Type B pancreatic cell (in vitro differentiated cells): ENCODE results near the gene S100A3. TPM values are rescaled to one million over a fixed set of nuclear protein-coding genes. Genes with fewer than 3 reads are reported as not detected.
"Not testable (repeated sequence)": the region's sequence is repeated elsewhere in the genome, so short reads cannot be mapped to it uniquely, and the experiment has no call there.

ENCODE experiments used
- DNase-seq: peaks from one replicate; pipeline ENCODE4 v3.0.0; 2021; ENCODE audit warnings: mixed read lengths; ENCODE audit not compliant: unreplicated experiment; ENCODE audit errors: extremely low spot score
- H3K27ac Mint-ChIP-seq: 2 replicates; pipeline ENCODE4 v1.8.0; 2021; ENCODE audit warnings: mild to moderate bottlenecking, mixed read lengths
- H3K27me3 Mint-ChIP-seq: 2 replicates; pipeline ENCODE4 v1.8.0; 2021; ENCODE audit warnings: mixed read lengths
- H3K36me3 Mint-ChIP-seq: 2 replicates; pipeline ENCODE4 v1.8.0; 2021; ENCODE audit warnings: mixed read lengths
- H3K4me1 Mint-ChIP-seq: one replicate; pipeline ENCODE4 v1.8.0; 2021; ENCODE audit warnings: mixed read lengths; ENCODE audit not compliant: unreplicated experiment
- H3K4me3 Mint-ChIP-seq: 2 replicates; pipeline ENCODE4 v1.8.0; 2021; ENCODE audit warnings: mild to moderate bottlenecking, mixed read lengths
- H3K9me3 Mint-ChIP-seq: 2 replicates; pipeline ENCODE4 v1.8.0; 2021; ENCODE audit warnings: mixed read lengths
- total RNA-seq: library from RNA; stranded (reverse); gene quantifications from 2 replicates; pipeline ENCODE4 v1.2.1, GENCODE V29; 2021; ENCODE audit warnings: low replicate concordance
- TF ChIP-seq, protein P1 (sequence below): fragments of 200-600 bp; sonication (generic); conservative IDR thresholded peaks from 2 replicates; pipeline ENCODE4 v1.5.0; 2021; ENCODE audit warnings: antibody characterized with exemption, mild to moderate bottlenecking

The S100A3 gene
- total RNA-seq, 1 donor from 2014 or later = 1.4 TPM

DNA sequence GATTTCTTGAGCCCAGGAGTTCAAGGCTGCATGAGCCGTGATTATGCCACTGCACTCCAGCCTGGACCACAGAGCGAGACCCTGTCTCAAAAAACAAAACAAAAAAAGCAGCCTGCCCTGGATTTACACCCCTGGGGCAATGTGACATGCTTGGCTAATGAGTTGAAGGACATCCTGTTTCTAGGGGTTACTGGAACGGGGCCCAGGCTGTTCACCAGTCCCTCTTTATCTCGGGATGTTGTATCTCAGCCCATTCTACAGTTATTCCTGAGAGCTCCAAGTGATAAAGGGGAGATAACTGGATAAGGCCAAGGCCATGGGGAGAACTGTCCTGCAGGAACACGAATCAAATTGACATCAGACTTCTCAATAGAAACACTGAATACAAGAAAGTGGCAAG lies 38.3 kb upstream of the S100A3 start:
- no peaks in the 10 kb centered on the region for H3K9me3 Mint-ChIP-seq

DNA sequence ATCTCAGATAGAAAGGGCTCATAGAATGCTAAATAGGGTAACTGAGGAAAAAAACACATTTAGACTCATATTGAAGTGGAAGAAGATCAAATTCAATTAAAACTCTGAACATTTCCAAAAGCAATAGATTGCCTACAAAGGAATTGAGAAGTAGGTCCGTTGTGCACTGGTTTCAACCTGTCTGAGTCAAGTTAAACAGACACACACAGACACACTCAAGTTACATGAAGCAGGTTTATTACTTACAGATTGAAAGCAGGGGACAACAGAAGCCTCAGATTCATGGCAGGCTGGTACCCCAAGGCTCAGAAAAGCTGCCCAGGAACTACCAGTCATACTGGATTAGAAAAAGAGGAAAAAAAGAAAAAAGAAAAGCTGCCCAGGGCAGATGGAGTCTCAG lies 37.3 kb upstream of the S100A3 start:
- Mint-ChIP-seq H3K9me3 (no peaks in the 10 kb centered on the region), H3K4me3 (no peak overlapping the region), H3K27me3 (no peaks in the 10 kb centered on the region), H3K4me1 (peaks cover 3% of the 10 kb centered on the region), H3K27ac (no peak overlapping the region), H3K36me3 (no peaks in the 10 kb centered on the region)
- TF ChIP-seq, protein P1, sequence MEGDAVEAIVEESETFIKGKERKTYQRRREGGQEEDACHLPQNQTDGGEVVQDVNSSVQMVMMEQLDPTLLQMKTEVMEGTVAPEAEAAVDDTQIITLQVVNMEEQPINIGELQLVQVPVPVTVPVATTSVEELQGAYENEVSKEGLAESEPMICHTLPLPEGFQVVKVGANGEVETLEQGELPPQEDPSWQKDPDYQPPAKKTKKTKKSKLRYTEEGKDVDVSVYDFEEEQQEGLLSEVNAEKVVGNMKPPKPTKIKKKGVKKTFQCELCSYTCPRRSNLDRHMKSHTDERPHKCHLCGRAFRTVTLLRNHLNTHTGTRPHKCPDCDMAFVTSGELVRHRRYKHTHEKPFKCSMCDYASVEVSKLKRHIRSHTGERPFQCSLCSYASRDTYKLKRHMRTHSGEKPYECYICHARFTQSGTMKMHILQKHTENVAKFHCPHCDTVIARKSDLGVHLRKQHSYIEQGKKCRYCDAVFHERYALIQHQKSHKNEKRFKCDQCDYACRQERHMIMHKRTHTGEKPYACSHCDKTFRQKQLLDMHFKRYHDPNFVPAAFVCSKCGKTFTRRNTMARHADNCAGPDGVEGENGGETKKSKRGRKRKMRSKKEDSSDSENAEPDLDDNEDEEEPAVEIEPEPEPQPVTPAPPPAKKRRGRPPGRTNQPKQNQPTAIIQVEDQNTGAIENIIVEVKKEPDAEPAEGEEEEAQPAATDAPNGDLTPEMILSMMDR = no peak
- DNase-seq = no peak

More for the DNA sequence above, 38.3 kb upstream of the S100A3 start:
- TF ChIP-seq, protein P1 = no peak
- peaks cover 3% of the 10 kb centered on the region for H3K4me1 Mint-ChIP-seq
- H3K4me3 Mint-ChIP-seq = no peak overlapping the region
- DNase-seq = no peak
- no peaks in the 10 kb centered on the region for H3K36me3 Mint-ChIP-seq
- H3K27ac Mint-ChIP-seq = no peak overlapping the region
- H3K27me3 Mint-ChIP-seq = no peaks in the 10 kb centered on the region

DNA sequence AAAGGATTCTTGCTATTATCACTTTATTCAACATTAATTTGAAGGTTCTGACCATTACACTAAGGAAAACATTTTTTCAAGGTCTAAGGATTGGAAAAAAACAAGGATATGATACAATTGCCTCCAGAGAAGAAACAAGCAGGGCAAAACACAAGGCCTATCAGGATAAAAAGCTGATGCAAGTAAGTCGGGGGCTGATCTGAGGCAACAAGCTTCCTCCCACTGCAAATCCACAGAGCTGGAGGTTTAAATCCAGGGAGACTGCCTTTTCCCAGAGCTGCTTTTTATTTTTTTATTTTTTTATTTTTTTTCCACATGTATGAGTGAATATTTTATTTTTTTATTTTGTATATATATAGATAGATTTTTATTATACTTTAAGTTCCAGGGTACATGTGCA lies 35.9 kb upstream of the S100A3 start:
- Mint-ChIP-seq H3K9me3 (no peaks in the 10 kb centered on the region), H3K36me3 (no peaks in the 10 kb centered on the region), H3K27me3 (no peaks in the 10 kb centered on the region), H3K27ac (no peak overlapping the region), H3K4me1 (peaks cover 3% of the 10 kb centered on the region), H3K4me3 (no peak overlapping the region)
- no peak for DNase-seq
- TF ChIP-seq, protein P1 = no peak

DNA sequence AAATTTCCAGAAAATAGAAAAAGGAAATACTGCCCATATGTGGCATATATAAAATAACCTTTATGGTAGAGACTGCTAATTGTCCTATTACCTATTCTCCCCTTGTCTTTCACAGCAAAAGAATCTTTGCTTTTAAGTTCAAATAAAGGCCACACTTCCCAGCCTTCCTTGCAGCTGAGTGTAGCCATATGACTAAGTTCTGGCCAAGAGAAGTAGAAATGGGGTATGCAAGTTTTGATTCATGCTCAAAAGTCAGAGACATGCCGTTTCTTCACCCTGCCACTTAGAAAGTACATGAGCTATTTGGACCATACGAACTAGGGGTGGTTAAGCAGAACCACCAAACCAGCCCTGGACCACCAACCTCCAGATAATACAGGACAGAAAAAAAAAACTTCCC lies 34.9 kb upstream of the S100A3 start:
- Mint-ChIP-seq H3K27me3 (no peaks in the 10 kb centered on the region), H3K36me3 (no peaks in the 10 kb centered on the region), H3K4me1 (peaks cover 3% of the 10 kb centered on the region), H3K27ac (no peak overlapping the region), H3K9me3 (no peaks in the 10 kb centered on the region), H3K4me3 (no peak overlapping the region)
- TF ChIP-seq, protein P1 = no peak
- DNase-seq = no peak

DNA sequence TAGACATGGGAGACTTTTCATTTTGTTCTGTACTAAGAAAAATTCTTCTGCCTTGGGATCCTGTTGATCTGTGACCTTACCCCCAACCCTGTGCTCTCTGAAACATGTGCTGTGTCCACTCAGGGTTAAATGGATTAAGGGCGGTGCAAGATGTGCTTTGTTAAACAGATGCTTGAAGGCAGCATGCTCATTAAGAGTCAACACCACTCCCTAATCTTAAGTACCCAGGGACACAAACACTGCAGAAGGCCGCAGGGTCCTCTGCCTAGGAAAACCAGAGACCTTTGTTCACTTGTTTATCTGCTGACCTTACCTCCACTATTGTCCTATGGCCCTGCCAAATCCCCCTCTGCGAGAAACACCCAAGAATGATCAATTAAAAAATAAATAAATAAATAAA lies 34.5 kb upstream of the S100A3 start:
- H3K9me3 Mint-ChIP-seq, H3K27me3 Mint-ChIP-seq, H3K27ac Mint-ChIP-seq, H3K36me3 Mint-ChIP-seq, H3K4me1 Mint-ChIP-seq, H3K4me3 Mint-ChIP-seq, DNase-seq: not testable (repeated sequence)

DNA sequence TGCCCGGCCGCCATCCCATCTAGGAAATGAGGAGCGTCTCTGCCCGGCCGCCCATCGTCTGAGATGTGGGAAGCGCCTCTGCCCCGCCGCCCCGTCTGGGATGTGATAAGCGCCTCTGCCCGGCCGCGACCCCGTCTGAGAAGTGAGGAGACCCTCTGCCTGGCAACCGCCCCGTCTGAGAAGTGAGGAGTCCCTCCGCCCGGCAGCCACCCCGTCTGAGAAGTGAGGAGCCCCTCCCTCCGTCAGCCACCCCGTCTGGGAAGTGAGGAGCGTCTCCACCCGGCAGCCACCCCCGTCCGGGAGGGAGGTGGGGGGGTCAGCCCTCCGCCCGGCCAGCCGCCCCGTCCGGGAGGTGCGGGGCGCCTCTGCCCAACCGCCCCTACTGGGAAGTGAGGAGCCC lies 33.8 kb upstream of the S100A3 start:
- H3K27ac Mint-ChIP-seq, DNase-seq, H3K9me3 Mint-ChIP-seq, H3K36me3 Mint-ChIP-seq, H3K27me3 Mint-ChIP-seq, H3K4me3 Mint-ChIP-seq: not testable (repeated sequence)
- H3K4me1 Mint-ChIP-seq = peaks cover 11% of the 10 kb centered on the region

DNA sequence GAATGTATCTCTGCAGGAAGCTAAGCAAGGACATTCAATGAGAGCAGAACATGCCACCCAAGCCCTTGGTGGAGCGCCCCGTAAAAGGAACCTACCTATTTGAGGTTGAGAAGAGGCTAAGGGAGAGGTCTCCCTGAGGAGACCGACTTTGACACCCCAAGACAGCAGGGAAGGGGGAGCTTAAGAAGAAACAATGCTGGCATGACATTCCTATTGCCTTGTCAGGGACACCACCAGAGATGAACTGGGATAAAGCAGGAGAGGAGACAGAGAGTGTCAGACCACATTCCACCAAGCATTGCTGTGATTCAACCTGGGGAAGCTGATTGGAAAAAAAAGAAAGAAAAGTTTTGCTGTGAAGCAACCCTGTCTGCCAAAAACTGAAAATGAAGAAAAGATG lies 29.9 kb upstream of the S100A3 start:
- no peak for DNase-seq
- H3K9me3 Mint-ChIP-seq = no peaks in the 10 kb centered on the region
- TF ChIP-seq, protein P1 = no peak
- no peaks in the 10 kb centered on the region for H3K36me3 Mint-ChIP-seq
- peaks cover 8% of the 10 kb centered on the region for H3K4me1 Mint-ChIP-seq
- no peak overlapping the region for H3K27ac Mint-ChIP-seq
- no peak overlapping the region for H3K4me3 Mint-ChIP-seq
- H3K27me3 Mint-ChIP-seq = no peaks in the 10 kb centered on the region
